GM21529 (cell line): ENCODE results near the gene FUT2.
"Not testable (repeated sequence)": the region's sequence is repeated elsewhere in the genome, so short reads cannot be mapped to it uniquely, and the experiment has no call there.

Experiments used
- ATAC-seq: cut with Tn5 transposase; IDR thresholded peaks from one replicate; pipeline ENCODE4 v1.9.1; 2021; ENCODE audit not compliant: unreplicated experiment

The FUT2 gene

GRCh38 chr19:48695743-48696352 is at the start of gene FUT2:
Gene FUT2 (plus strand): TSS chr19:48695971. CDS start chr19:48702957, 6,986 bp downstream.
- ATAC-seq, result no peak

- peak; percentile 73 for ATAC-seq
Measured at GRCh38 chr19:48646001-48646721, 49.6 kb upstream of the FUT2 start, which contains the start of gene CA11. Gene CA11 (minus strand): TSS chr19:48646187. CDS start chr19:48645632, 555 bp downstream.

GRCh38 chr19:48646722-48647216 is 49.0 kb upstream of the FUT2 start:
- ATAC-seq, result no peak

GRCh38 chr19:48648134-48648533 is 47.6 kb upstream of the FUT2 start:
- ATAC-seq, result no peak

GRCh38 chr19:48650974-48651682 is 44.6 kb upstream of the FUT2 start:
- no peak for ATAC-seq

- no peak for ATAC-seq
Measured at GRCh38 chr19:48651683-48652048, 44.1 kb upstream of the FUT2 start.

GRCh38 chr19:48654299-48655059 is 41.3 kb upstream of the FUT2 start:
- no peak for ATAC-seq

GRCh38 chr19:48656840-48657474 is 38.8 kb upstream of the FUT2 start:
- no peak for ATAC-seq

- not testable (repeated sequence) for ATAC-seq
Measured at GRCh38 chr19:48657828-48658227, 37.9 kb upstream of the FUT2 start.

GRCh38 chr19:48658483-48658882 is 37.3 kb upstream of the FUT2 start:
- no peak for ATAC-seq

GRCh38 chr19:48659768-48660167 is 36.0 kb upstream of the FUT2 start:
- no peak for ATAC-seq

GRCh38 chr19:48660852-48661710 is 34.7 kb upstream of the FUT2 start:
- peak; percentile 88 for ATAC-seq

- no peak for ATAC-seq
Measured at GRCh38 chr19:48661711-48662090, 34.1 kb upstream of the FUT2 start.

- ATAC-seq, result no peak
Measured at GRCh38 chr19:48663667-48664066, 32.1 kb upstream of the FUT2 start.

- no peak for ATAC-seq
Measured at GRCh38 chr19:48664476-48664875, 31.3 kb upstream of the FUT2 start.

- ATAC-seq, result no peak
Measured at GRCh38 chr19:48665786-48666185, 30.0 kb upstream of the FUT2 start.

GRCh38 chr19:48668332-48668731 is 27.4 kb upstream of the FUT2 start:
- no peak for ATAC-seq

GRCh38 chr19:48668761-48669160 is 27.0 kb upstream of the FUT2 start:
- ATAC-seq, result no peak

GRCh38 chr19:48669903-48670668 is 25.7 kb upstream of the FUT2 start:
- ATAC-seq, result no peak
